DND-41 (cell line): Measurements from ENCODE around the gene RNF135.
"Not testable (repeated sequence)": the region's sequence is repeated elsewhere in the genome, so short reads cannot be mapped to it uniquely, and the experiment has no call there.

ENCODE experiments used
- ATAC-seq: fragments of 200-7000 bp; cut with Tn5 transposase; 3 replicates; pipeline ENCODE4 v1.9.1; 2021; ENCODE audit warnings: low read depth; ENCODE audit not compliant: insufficient read depth
- DNase-seq: peaks from one replicate; pipeline ENCODE4 v3.0.0-alpha.2; 2020
- H2AFZ ChIP-seq: 2 replicates; pipeline ENCODE4 v1.6.0; 2012; ENCODE audit warnings: low read depth, low read length
- H3K27ac ChIP-seq: 2 replicates; pipeline ENCODE4 v1.5.1; 2012; ENCODE audit warnings: low read length, inconsistent platforms
- H3K27me3 ChIP-seq: fragments of 200-600 bp; sonication (generic); 2 replicates; pipeline ENCODE4 v1.6.0; 2012; ENCODE audit warnings: low read length, mild to moderate bottlenecking, inconsistent platforms; ENCODE audit not compliant: insufficient read depth, poor library complexity
- H3K36me3 ChIP-seq: 2 replicates; pipeline ENCODE4 v1.5.1; 2012; ENCODE audit warnings: low read length, inconsistent platforms; ENCODE audit not compliant: insufficient read depth
- H3K4me1 ChIP-seq: 2 replicates; pipeline ENCODE4 v1.5.1; 2012; ENCODE audit warnings: mild to moderate bottlenecking, low read length; ENCODE audit not compliant: insufficient read depth
- H3K4me2 ChIP-seq: 2 replicates; pipeline ENCODE4 v1.6.0; 2012; ENCODE audit warnings: mild to moderate bottlenecking, moderate library complexity, low read length, inconsistent platforms; ENCODE audit not compliant: insufficient read depth
- H3K4me3 ChIP-seq, 2 experiments: fragments of 200-600 bp in 1 of 2; shearing (Covaris generic) in 1 of 2; 2 replicates each; pipeline ENCODE4 v1.5.1; 2012 to 2016; ENCODE audit warnings: inconsistent platforms in 2 of 2, low read length in 2 of 2, mild to moderate bottlenecking in 2 of 2, low read depth in 1 of 2, moderate library complexity in 1 of 2
- H3K79me2 ChIP-seq: 2 replicates; pipeline ENCODE4 v1.6.0; 2012; ENCODE audit warnings: low read length, inconsistent platforms; ENCODE audit not compliant: insufficient read depth
- H3K9ac ChIP-seq: 2 replicates; pipeline ENCODE4 v1.6.0; 2012; ENCODE audit warnings: low read depth, mild to moderate bottlenecking, inconsistent platforms, low read length, moderate library complexity
- H3K9me3 ChIP-seq: 2 replicates; pipeline ENCODE4 v1.5.1; 2012; ENCODE audit warnings: low read length, moderate library complexity, mild to moderate bottlenecking, inconsistent platforms; ENCODE audit not compliant: insufficient read depth, severe bottlenecking
- H4K20me1 ChIP-seq: 2 replicates; pipeline ENCODE4 v1.6.0; 2012; ENCODE audit warnings: low read length; ENCODE audit not compliant: insufficient read depth
- CTCF ChIP-seq: IDR thresholded peaks from 2 replicates; pipeline ENCODE4 v1.5.1; 2012; ENCODE audit warnings: borderline replicate concordance, low read length, moderate library complexity, mild to moderate bottlenecking; ENCODE audit not compliant: poor library complexity, severe bottlenecking; ENCODE audit errors: extremely low read depth
- EZH2 ChIP-seq: IDR thresholded peaks from 3 replicates; pipeline ENCODE4 v1.6.1; 2012; ENCODE audit warnings: borderline replicate concordance, low read depth, mild to moderate bottlenecking, moderate library complexity, low read length, inconsistent platforms; ENCODE audit not compliant: severe bottlenecking

Gene RNF135

GRCh38 chr17:31031841-31032240 lies 61.0 kb downstream of the RNF135 start:
- H3K4me3 ChIP-seq, result no peak overlapping the region
- H3K9me3 ChIP-seq, result no peaks in the 10 kb centered on the region
- H3K9ac ChIP-seq, result no peak overlapping the region
- no peak overlapping the region for H3K4me2 ChIP-seq
- H3K27me3 ChIP-seq, result no peaks in the 10 kb centered on the region
- H3K36me3 ChIP-seq, result no peaks in the 10 kb centered on the region
- H2AFZ ChIP-seq, result no peak overlapping the region
- no peaks in the 10 kb centered on the region for H3K79me2 ChIP-seq
- H3K27ac ChIP-seq, result no peak overlapping the region
- no peak for DNase-seq
- H4K20me1 ChIP-seq, result no peaks in the 10 kb centered on the region
- ATAC-seq, result no peak
- no peak for TF ChIP-seq CTCF
- TF ChIP-seq EZH2, result no peak
- H3K4me1 ChIP-seq, result no peaks in the 10 kb centered on the region

DNA sequence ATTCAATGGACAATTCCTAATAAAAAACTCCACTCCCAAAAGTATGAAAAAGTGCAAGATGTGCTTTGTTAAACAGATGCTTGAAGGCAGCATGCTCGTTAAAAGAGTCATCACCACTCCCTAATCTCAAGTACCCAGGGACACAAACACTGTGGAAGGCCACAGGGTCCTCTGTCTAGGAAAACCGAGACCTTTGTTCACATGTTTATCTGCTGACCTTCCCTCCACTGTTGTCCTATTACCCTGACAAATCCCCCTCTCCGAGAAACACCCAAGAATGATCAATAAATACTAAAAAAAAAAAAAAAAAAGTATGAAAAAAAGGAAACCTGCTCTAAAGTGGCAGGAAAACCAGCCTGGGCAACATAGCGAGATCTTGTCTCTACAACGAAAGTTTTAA lies 64.8 kb downstream of the RNF135 start:
- H3K27me3 ChIP-seq, H3K36me3 ChIP-seq, ATAC-seq, DNase-seq, H3K4me2 ChIP-seq, H3K79me2 ChIP-seq, H3K27ac ChIP-seq, H4K20me1 ChIP-seq, H3K9me3 ChIP-seq, H2AFZ ChIP-seq, H3K9ac ChIP-seq, H3K4me3 ChIP-seq, H3K4me1 ChIP-seq: not testable (repeated sequence)

DNA sequence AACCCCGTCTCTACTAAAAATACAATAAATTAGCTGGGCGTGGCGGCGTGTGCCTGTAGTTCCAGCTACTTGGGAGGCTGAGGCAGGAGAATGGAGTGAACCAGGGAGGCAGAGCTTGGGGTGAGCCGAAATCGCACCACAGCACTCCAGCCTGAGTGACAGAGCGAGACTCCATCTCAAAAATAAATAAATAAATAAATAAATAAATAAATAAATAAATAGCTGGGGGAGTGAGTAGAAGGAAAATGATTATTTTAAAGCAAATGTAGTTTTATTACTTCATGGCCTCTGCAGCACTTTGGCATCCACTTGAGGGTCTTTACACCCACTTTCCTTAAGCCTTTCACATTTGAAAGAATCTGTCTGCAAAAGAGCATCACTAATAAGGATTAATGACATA lies 70.0 kb downstream of the RNF135 start:
- H3K9me3 ChIP-seq, H3K9ac ChIP-seq, H3K79me2 ChIP-seq, H3K4me2 ChIP-seq, H3K27ac ChIP-seq, H4K20me1 ChIP-seq, H3K27me3 ChIP-seq, ATAC-seq, H3K4me1 ChIP-seq, H3K4me3 ChIP-seq, H2AFZ ChIP-seq, H3K36me3 ChIP-seq, DNase-seq: not testable (repeated sequence)

DNA sequence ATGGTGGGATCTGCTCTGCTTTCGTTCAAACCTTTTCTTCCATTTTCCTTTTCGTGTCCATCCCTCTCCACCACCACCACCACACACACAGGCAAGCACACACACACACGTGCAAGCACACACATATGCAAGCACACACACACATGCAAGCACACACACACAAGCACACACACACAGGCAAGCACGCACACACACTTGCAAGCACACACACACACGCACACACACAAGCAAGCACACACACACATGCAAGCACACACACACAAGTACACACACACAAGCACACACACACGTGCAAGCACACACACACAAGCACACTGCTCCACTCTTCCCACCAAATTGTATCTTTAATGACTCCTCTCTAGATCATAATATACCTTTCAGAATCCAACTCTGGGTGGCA lies 71.5 kb downstream of the RNF135 start:
- not testable (repeated sequence) for H3K79me2 ChIP-seq, H4K20me1 ChIP-seq, H3K9me3 ChIP-seq, H3K4me2 ChIP-seq, H3K27ac ChIP-seq, DNase-seq, H3K27me3 ChIP-seq, H3K36me3 ChIP-seq, ATAC-seq, H3K4me1 ChIP-seq, H3K9ac ChIP-seq, H2AFZ ChIP-seq, H3K4me3 ChIP-seq

GRCh38 chr17:31046856-31047425 lies 76.1 kb downstream of the RNF135 start:
- not testable (repeated sequence) for H3K36me3 ChIP-seq, DNase-seq, H4K20me1 ChIP-seq, H3K4me1 ChIP-seq, H3K4me3 ChIP-seq, H3K9me3 ChIP-seq, ATAC-seq, H3K4me2 ChIP-seq, H3K79me2 ChIP-seq, H3K9ac ChIP-seq, H2AFZ ChIP-seq, H3K27me3 ChIP-seq, H3K27ac ChIP-seq
